ENCODE measurements around the gene PLCD3.

DNA sequence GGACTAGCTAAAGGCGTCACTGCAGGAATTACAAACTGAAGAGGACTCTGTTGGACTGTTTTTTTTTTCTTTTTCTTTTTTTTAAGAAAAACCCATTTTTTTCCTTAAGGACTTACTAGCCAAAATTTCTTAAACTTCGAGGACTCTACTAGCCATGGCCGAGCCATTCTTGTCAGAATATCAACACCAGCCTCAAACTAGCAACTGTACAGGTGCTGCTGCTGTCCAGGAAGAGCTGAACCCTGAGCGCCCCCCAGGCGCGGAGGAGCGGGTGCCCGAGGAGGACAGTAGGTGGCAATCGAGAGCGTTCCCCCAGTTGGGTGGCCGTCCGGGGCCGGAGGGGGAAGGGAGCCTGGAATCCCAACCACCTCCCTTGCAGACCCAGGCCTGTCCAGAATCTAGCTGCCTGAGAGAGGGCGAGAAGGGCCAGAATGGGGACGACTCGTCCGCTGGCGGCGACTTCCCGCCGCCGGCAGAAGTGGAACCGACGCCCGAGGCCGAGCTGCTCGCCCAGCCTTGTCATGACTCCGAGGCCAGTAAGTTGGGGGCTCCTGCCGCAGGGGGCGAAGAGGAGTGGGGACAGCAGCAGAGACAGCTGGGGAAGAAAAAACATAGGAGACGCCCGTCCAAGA lies 16.8 kb upstream of the PLCD3 start:
- TF ChIP-seq, protein P1, sequence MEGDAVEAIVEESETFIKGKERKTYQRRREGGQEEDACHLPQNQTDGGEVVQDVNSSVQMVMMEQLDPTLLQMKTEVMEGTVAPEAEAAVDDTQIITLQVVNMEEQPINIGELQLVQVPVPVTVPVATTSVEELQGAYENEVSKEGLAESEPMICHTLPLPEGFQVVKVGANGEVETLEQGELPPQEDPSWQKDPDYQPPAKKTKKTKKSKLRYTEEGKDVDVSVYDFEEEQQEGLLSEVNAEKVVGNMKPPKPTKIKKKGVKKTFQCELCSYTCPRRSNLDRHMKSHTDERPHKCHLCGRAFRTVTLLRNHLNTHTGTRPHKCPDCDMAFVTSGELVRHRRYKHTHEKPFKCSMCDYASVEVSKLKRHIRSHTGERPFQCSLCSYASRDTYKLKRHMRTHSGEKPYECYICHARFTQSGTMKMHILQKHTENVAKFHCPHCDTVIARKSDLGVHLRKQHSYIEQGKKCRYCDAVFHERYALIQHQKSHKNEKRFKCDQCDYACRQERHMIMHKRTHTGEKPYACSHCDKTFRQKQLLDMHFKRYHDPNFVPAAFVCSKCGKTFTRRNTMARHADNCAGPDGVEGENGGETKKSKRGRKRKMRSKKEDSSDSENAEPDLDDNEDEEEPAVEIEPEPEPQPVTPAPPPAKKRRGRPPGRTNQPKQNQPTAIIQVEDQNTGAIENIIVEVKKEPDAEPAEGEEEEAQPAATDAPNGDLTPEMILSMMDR (IDR thresholded peaks at IDR 0.05 in 4 of 5, conservative IDR thresholded peaks at IDR 0.05 in 1 of 5), result peak; percentile 61 to 94 (median 87)
- TF ChIP-seq POLR2A (IDR thresholded peaks at IDR 0.05), result peak; percentile 26 to 50

All from gastrocnemius medialis (tissue), 4 donors.